Suprapubic skin (tissue), 3 donors: Measurements from ENCODE around the gene TLCD3B.

Source experiments
- POLR2AphosphoS5 ChIP-seq, 3 donors: sonication (generic); formaldehyde crosslinking; IDR thresholded peaks; one replicate each; pipeline ENCODE4 v1.6.1; 2017; ENCODE audit warnings: antibody characterized with exemption in 3 of 3
- TF ChIP-seq, protein P1 (sequence below), 2 donors: fragments of 200-600 bp in 1 of 2; fragments of 450-650 bp in 1 of 2; sonication (generic) in 1 of 2; IDR thresholded peaks; one replicate each; pipeline ENCODE4 v1.5.1; 2016 to 2019; ENCODE audit warnings: antibody characterized with exemption in 2 of 2, mild to moderate bottlenecking in 1 of 2, moderate library complexity in 1 of 2

DNA sequence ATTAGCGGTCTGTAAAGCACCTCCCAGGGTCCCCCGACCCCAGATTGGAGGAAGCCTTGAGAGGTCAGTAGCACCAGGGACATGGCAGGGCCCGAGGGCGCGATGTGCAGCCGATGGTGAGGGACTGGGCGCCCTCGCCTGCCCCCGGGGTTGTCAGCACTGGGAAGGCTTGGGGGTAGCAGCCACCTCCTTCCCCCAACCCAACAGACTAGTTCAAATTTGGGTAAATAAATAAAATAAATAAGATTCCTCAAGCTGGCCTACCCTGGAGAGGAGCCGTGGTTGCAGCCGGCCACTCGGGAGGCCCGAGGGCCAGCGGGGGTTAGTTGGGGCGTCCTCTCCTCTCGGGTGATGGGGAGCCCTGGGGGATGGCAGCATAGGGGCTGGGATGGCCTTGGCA is 6.6 kb downstream of the TLCD3B start:
- TF ChIP-seq, protein P1, sequence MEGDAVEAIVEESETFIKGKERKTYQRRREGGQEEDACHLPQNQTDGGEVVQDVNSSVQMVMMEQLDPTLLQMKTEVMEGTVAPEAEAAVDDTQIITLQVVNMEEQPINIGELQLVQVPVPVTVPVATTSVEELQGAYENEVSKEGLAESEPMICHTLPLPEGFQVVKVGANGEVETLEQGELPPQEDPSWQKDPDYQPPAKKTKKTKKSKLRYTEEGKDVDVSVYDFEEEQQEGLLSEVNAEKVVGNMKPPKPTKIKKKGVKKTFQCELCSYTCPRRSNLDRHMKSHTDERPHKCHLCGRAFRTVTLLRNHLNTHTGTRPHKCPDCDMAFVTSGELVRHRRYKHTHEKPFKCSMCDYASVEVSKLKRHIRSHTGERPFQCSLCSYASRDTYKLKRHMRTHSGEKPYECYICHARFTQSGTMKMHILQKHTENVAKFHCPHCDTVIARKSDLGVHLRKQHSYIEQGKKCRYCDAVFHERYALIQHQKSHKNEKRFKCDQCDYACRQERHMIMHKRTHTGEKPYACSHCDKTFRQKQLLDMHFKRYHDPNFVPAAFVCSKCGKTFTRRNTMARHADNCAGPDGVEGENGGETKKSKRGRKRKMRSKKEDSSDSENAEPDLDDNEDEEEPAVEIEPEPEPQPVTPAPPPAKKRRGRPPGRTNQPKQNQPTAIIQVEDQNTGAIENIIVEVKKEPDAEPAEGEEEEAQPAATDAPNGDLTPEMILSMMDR (IDR thresholded peaks at IDR 0.05), result no peak
- no peak for TF ChIP-seq POLR2AphosphoS5 (IDR thresholded peaks at IDR 0.05)
